Ovary (tissue), 9 donors: Measurements from ENCODE around the gene OSBPL3. TPM values are rescaled to one million over a fixed set of nuclear protein-coding genes. Genes with fewer than 3 reads are reported as not detected.

ENCODE experiments used
- DNase-seq, 5 donors: peaks; one replicate each; pipeline ENCODE4 v3.0.0-alpha.2; 2019 to 2020
- H3K27ac ChIP-seq, 2 donors: fragments of 200-600 bp; one replicate each; pipeline versions ENCODE4 v1.5.1 to v1.8.0; 2019 to 2022
- H3K27me3 ChIP-seq: fragments of 200-600 bp; one replicate; pipeline ENCODE4 v1.8.0; 2022
- H3K36me3 ChIP-seq: fragments of 200-600 bp; sonication (generic); one replicate; pipeline ENCODE4 v1.5.1; 2019
- H3K4me1 ChIP-seq: one replicate; pipeline ENCODE4 v1.8.1; 2013; ENCODE audit warnings: mild to moderate bottlenecking, moderate library complexity; ENCODE audit not compliant: insufficient read depth
- H3K4me3 ChIP-seq: fragments of 200-600 bp; sonication (generic); one replicate; pipeline ENCODE4 v1.5.1; 2017
- H3K9me3 ChIP-seq, 2 donors: fragments of 200-600 bp in 1 of 2; sonication (generic) in 1 of 2; one replicate each; pipeline versions ENCODE4 v1.5.1 to v1.8.1; 2013 to 2019; ENCODE audit warnings: mild to moderate bottlenecking in 1 of 2, moderate library complexity in 1 of 2
- CTCF ChIP-seq, 3 donors: fragments of 450-650 bp in 2 of 3; fragments of 200-600 bp in 1 of 3; IDR thresholded peaks; one replicate each; pipeline versions ENCODE4 v1.5.1 to v1.8.0; 2016 to 2022; ENCODE audit warnings: antibody characterized with exemption in 3 of 3, mild to moderate bottlenecking in 1 of 3
- EP300 ChIP-seq: sonication (generic); formaldehyde crosslinking; IDR thresholded peaks from one replicate; pipeline ENCODE4 v1.6.1; 2017; ENCODE audit warnings: antibody characterized with exemption
- POLR2A ChIP-seq: fragments of 450-650 bp; IDR thresholded peaks from one replicate; pipeline ENCODE4 v1.6.1; 2017; ENCODE audit warnings: antibody characterized with exemption, mild to moderate bottlenecking, moderate library complexity
- WGBS, 3 donors: extraction: QIAGEN DNeasy Blood & Tissue Kit in 1 of 3; methylation state at CpG; one replicate each; pipeline versions ENCODE4 v1.1.5 to v1.1.7; 2013 to 2017; 5-methylcytosine and 5-hydroxymethylcytosine counted together
- intact Hi-C, 4 donors: fragments of 100-400 bp; cut with DNase I; formaldehyde crosslinking; loops; one replicate each; pipeline versions ENCODE4 v1.11.0 to v1.15.1; 2022 to 2023
- polyA plus RNA-seq, 2 donors: library from polyadenylated mRNA; stranded (reverse); fragments of 200-250 nt in 1 of 2; fragments of 350-450 nt in 1 of 2; fragmentation: Illumina TruSeq in 1 of 2; extraction: RNeasy Lipid Tissue Mini Kit (QIAGEN cat#74804) in 1 of 2; gene quantifications; one replicate each; pipeline ENCODE4 v1.2.3, GENCODE V29; 2013 to 2014
- total RNA-seq, 7 donors: library from RNA; depleted of rRNA in 2 of 7; stranded (reverse); fragments of >200 nt in 2 of 7; fragmentation: NEBNext Ultra II Directional in 3 of 7; extraction: Animal tissue kit (Norgen Biotek cat#: 25700) in 3 of 7; gene quantifications; one replicate each; pipeline versions ENCODE4 v1.1.0 to v1.2.4, GENCODE V29; 2016 to 2023
- donor health status: DM: no; HTN: no; CAD: no; lungs with moderate emphysema.
- donor health status: DM: no; HTN: no; CAD: no.
- donor health status: Bipolar disorder and iron deficiency.
- donor health status: DM: yes; HTN: yes; CAD: no.
- donor health status: DM: no; HTN: no; CAD: no.
- donor health status: DM: yes; HTN: yes; CAD: no.

Gene OSBPL3
- total and polyA plus RNA-seq, 9 donors = 6.0 to 29.1 (median 13.1) TPM

- H3K4me3 ChIP-seq = no peak overlapping the region
- H3K9me3 ChIP-seq = no peaks in the 10 kb centered on the region
- no peaks in the 10 kb centered on the region for H3K36me3 ChIP-seq
- no peaks in the 10 kb centered on the region for H3K4me1 ChIP-seq
- WGBS, 3 donors = 94 to 98% (median 95%) methylated on average over 1 of the region's 1 CpG
- DNase-seq = no peak
- H3K27ac ChIP-seq = no peak overlapping the region
- no peaks in the 10 kb centered on the region for H3K27me3 ChIP-seq
- intact Hi-C loops = no loop called here
- no peak for TF ChIP-seq POLR2A
- no peak for TF ChIP-seq CTCF (IDR thresholded peaks at IDR 0.05)
- no peak for TF ChIP-seq EP300
Measured at GRCh38 chr7:24862461-24862860, 117.5 kb downstream of the OSBPL3 start.

GRCh38 chr7:24861336-24861735, 118.6 kb downstream of the OSBPL3 start:
- no peaks in the 10 kb centered on the region for H3K36me3 ChIP-seq
- intact Hi-C loops = no loop called here
- H3K9me3 ChIP-seq = no peaks in the 10 kb centered on the region
- DNase-seq = no peak
- no peak for TF ChIP-seq EP300
- no peak for TF ChIP-seq CTCF (IDR thresholded peaks at IDR 0.05)
- no peak for TF ChIP-seq POLR2A
- H3K4me3 ChIP-seq = no peak overlapping the region
- no peaks in the 10 kb centered on the region for H3K4me1 ChIP-seq
- no peak overlapping the region for H3K27ac ChIP-seq
- H3K27me3 ChIP-seq = no peaks in the 10 kb centered on the region

- Histone ChIP-seq H3K9me3 (no peaks in the 10 kb centered on the region), H3K4me1 (no peaks in the 10 kb centered on the region), H3K27ac (no peak overlapping the region), H3K4me3 (no peak overlapping the region), H3K36me3 (no peaks in the 10 kb centered on the region), H3K27me3 (no peaks in the 10 kb centered on the region)
- no peak for TF ChIP-seq EP300
- WGBS, 3 donors = 93 to 99% (median 94%) methylated on average over 2 of the region's 2 CpGs
- no peak for DNase-seq
- intact Hi-C loops = no loop called here
Measured at GRCh38 chr7:24860611-24861010, 119.4 kb downstream of the OSBPL3 start.

- TF ChIP-seq POLR2A (no peak), CTCF (IDR thresholded peaks at IDR 0.05) (no peak), EP300 (no peak)
- Histone ChIP-seq H3K27ac (no peak overlapping the region), H3K4me3 (no peak overlapping the region), H3K36me3 (no peaks in the 10 kb centered on the region), H3K4me1 (no peaks in the 10 kb centered on the region), H3K27me3 (no peaks in the 10 kb centered on the region), H3K9me3 (no peaks in the 10 kb centered on the region)
- WGBS, 3 donors = 27 to 55% (median 36%) methylated on average over 4 of the region's 4 CpGs
- no peak for DNase-seq
- intact Hi-C loops = no loop called here
Measured at GRCh38 chr7:24858108-24858977, 121.6 kb downstream of the OSBPL3 start.

GRCh38 chr7:24857623-24858022, 122.4 kb downstream of the OSBPL3 start:
- Histone ChIP-seq H3K36me3 (no peaks in the 10 kb centered on the region), H3K27me3 (no peaks in the 10 kb centered on the region), H3K4me3 (no peak overlapping the region), H3K9me3 (no peaks in the 10 kb centered on the region), H3K27ac (no peak overlapping the region), H3K4me1 (no peaks in the 10 kb centered on the region)
- TF ChIP-seq POLR2A (no peak), CTCF (IDR thresholded peaks at IDR 0.05) (no peak), EP300 (no peak)
- intact Hi-C loops = no loop called here
- no peak for DNase-seq
